ENCODE measurements around the gene ADSL.
A peak's percentile ranks its signal among the peaks of the same experiment; 100 is the strongest.

Gene ADSL

DNA sequence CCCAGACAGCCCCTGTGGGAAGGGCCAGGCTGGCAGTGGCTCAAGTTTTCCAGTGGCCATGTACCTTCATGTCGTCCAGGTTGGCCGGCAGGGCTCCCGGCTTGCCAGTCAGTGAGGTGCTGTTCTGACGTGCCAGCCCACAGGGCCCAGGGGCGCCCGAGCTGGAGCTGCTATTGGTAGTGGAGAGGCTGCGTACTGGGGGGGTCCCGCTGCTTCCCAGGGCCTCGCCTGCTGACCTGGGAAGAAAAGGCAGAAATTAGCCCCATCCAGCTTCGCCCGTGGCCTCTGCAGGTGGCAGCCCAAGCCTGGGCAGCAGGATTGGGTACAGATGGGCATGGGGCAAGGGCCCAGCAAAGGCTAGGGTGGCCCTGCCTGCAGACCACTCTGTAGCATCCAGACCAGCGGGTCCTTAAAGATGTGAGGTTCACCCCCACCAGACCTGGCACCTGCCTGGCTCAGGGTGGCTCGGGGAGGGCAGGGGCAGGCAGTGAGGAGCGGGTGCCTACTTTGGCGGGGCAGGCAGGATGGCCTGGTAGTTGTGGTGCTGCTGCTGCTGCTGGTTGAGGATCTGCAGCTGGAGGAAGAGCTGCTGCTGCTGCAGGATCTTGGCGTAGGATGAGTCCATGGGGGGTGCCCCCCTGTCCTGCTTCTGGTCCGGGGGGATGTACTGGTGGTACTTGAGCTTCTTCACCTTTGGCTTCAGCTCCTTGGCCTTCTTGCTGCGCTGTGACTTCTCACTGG is 74.2 kb downstream of the ADSL start:
- DNase-seq = no peak

DNA sequence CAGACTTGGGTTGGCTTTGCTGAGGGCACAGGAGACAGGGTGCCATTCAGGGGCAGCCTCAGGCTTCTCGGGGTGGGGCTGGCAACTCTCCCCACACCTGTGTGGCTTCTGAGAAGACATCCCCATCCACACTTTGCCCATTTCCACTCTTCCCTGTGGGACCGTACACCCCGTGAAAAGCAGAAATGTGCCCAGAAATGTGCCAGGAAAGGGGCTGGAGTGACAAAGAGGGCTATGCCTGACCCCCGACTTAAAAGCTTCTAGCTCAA is 74.7 kb downstream of the ADSL start:
- no peak for DNase-seq

DNA sequence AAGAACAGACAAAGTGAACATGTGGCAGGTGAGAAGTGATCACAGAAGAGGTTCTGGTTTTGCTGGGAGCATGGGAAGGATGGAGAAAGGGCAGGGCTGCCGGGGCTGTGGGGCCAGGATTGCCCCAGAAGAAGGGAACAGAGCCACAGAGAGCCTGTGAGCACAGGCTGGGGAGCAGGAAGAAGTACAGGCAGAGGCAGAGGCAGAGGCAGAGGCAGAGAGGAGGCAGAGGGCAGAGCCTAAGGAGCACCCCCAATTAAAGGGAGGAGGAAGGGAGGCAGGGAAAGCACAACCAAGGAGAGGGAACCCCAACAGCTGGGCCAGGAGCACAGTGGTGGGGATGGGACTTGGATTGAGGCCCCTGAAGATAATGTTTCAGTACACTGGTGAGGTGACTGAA is 75.6 kb downstream of the ADSL start:
- no peak for DNase-seq

DNA sequence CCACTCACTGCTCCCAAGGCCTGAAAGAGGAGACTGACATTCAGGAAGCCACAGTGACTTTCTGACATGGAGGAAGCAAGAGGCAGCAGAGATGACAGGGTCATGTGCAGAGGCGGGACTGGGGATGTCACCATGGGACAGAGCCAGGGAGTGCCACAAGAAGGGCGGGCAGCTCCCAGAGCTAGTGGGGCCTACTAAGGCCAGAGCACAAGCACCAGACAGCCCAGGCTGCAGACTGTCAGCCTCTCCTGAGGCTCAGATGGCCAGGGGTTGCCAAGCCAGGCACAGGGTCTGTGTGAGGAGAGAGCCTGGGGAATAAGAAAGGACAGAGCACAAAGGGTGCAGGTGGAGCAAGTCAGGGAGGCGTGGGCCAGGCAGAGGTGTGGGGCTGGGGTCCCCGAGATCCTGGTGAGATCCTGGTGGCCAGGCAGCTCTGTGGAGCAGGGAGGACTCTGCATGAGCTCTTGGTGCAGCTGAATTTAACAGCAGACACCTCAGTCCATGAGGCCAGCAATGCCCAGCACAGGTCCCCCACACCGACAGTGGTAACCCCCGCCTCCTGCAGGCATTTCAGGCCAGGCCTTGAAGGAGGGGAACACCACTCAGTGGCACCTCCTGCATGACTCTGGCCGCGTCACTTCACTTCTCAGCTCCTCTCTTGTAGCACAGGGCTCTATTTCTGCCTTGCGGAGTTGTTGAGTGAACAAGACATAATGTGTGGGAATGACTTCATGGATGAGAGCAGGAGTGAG is 76.4 kb downstream of the ADSL start:
- DNase-seq = no peak

DNA sequence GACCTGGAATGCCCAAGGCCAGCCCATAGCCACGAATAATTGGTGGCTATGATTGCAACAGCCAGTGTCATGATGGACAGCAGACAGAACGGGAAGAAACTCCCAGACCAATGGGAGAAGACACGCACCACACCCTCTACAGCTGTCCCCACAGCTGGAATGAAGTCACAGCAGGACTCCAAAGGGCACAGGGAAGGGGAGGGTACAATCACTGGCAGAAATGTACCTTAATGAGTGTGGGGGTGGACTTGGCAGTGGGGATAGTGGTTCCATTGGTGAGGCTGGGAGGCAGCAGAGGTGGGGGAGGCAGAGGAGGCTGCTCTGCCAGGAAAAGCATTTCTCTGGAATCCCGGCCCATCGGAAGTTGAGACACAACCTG is 77.0 kb downstream of the ADSL start:
- DNase-seq = no peak

DNA sequence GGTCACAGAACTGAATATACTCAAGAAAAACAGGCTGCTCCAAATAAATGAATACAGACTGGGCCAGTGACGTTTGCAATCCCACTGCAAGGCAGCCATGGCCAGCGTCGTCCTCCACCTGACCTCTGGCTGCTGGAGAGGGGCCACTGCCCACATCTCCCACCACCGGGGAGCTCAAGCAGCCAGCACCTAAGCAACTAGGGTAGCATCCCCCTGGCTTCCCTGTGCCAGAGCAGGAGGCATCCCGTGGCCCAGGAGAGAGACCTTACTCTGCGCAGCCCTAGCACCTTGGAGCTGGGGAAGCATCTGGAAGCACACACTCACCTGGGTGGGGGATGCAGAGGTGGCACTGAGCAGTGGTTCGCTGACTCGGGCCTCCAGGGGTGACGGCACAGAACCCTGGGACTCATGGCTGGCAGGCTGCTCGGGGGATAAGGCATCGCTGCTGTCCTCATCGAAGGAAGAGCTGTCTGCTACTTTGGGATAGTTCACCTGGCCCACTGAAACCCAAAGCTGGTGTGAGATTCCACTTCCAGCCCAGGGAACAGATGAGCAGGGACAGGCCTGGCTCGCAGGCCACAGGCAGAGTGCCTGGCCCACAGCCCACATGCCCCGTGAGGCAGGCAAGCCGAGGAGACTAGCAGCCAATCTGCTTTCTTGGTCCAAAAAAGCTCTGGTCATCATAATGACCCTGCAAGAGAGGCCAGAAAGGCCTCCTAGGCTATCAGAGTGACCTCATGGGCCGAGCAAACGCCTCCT is 77.8 kb downstream of the ADSL start:
- no peak for DNase-seq

DNA sequence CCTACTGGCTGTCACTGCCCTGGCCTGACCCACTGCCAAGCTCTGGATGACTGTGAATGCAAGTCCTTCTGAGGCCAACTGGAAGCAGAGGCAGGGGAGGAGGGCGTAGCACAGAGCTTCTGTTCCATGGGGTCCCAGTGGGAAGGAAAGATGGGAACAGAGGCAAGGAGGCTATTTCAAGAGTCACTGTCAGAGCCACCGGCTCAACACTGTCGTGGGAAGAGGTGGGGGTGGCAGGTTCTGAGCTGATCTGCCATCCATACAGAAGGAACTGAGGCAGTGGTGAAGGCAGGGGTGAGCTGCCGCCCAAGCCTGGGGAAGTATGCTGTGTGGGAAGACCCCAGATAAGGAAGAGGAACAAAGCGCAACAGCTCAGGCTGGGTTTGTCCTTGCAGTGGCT is 78.8 kb downstream of the ADSL start:
- no peak for DNase-seq

DNA sequence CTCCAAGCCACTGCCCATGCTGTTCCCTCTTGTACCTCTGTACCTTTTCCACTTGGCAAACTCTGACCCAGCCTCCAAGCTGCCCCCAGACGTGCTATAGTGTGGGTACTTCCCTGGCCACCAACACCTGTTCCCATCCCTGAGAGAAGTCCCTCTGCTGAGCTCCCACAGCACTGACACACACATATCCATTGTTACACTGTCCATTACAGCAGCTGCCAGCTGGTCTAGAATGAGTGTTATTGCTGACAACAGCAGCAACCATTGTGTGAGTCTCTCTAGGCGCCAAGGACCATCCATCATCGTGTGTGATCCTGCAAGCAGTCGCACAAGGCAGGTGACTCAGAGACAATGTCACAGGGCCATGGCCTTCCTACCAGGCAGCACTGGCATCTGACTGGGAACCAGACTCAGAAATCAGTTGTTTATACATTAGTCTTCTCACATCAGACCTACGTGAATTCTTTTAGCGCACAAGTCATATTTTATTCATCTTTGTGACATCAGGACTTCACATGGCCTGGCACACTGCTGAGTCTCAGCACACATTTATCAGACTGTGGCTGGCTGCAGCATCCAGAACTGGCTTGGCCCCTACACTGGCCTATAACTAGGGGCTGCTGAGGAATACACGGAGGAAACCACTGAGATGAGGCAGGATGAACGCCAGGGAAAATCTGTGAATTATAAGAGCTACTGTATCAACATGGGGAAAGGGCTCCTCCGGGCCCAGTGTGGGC is 80.5 kb downstream of the ADSL start:
- DNase-seq = peak; percentile 31

DNA sequence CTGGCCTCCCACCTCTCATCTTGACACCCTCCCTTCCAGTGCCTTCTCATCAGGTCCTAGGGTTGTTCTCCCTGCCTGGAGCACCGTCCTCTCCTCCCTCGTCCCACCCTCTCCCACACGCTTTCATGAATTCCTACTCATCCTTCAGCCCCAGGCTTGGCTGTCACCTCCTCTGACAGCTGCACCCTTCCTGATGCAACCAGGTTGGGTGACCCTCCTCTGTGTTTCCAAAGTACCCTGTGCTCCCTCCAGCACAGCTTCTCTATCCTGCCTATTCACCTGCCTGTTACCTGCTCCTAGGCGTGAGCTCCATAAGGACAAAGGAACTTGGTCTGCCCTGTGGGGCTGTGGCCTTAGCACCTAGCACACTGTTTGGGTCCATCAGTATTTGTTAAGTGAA is 82.5 kb downstream of the ADSL start:
- no peak for DNase-seq

DNA sequence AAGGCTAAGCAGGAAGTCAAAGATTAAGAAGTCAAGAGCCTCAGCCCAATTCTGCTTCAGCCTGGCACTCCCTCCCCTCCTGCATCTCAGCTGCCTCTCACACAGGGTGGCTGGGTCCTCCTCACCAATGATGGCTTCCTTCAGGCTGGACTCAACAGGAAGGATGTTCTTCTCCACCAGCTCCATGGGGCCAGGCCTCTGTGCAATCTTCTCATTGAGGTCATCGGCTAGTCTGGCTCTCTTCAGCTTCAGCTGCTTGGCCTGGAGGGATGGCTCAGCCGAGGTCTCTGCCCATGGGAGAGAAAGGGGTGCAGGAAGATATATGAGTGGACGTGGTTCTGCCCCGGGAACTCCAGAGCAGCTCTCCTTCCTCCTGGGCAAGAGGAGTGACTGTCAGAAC is 83.2 kb downstream of the ADSL start:
- DNase-seq = no peak

DNA sequence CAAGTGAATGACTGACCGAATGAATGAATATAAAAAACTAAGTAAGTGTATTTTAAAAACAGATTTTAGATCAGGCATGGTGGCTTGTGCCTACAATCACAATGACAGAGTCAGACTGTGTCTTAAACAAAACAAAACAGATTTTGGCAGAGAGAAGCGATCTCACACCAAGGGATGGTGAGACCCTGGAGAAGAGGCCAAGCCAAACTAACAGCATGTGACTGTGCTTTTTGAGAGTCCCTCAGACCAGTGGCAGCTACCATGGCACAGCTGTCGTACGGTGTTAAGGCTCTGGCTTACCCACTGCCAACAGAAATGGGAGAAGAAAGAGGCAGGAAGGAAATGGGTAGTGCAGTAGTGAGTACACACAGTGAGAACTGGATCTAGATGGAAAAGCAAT is 84.7 kb downstream of the ADSL start:
- no peak for DNase-seq

DNA sequence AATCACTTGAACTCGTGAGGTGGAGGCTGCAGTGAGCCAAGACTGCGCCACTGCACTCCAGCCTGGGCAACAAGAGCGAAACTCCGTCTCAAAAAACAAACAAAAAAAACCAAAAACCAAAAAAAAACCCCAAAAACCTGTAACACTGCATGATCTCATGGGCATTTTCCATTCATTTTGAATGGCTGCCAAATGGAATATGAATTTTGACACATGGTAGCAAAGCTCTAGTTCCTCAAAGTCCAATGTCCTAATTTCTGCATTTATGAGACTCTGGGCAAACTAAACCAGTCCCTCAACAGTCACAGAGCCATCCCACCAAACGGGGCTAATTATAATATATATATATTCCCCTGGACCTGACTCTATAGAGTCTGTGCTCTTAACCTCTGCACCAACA is 85.9 kb downstream of the ADSL start:
- no peak for DNase-seq

DNA sequence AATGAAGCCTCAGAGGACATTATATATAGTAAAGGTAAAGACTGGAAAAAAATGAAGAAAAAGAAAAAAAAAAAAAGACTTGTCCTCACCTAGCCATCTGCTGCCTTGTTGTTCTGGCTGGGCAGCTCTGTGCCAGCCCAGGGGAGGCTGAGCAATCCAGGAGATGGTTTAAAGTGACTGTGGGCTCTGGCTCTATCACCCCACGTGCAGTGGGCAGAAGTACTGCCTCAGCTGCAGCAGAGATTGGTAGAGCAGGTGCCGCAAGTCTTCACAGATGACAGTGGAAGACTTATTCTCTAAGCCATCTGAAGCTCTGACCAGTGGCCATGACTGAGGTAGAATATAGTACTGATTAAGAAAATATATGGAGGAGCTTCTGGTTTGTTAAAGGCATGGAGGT is 86.3 kb downstream of the ADSL start:
- DNase-seq = no peak

DNA sequence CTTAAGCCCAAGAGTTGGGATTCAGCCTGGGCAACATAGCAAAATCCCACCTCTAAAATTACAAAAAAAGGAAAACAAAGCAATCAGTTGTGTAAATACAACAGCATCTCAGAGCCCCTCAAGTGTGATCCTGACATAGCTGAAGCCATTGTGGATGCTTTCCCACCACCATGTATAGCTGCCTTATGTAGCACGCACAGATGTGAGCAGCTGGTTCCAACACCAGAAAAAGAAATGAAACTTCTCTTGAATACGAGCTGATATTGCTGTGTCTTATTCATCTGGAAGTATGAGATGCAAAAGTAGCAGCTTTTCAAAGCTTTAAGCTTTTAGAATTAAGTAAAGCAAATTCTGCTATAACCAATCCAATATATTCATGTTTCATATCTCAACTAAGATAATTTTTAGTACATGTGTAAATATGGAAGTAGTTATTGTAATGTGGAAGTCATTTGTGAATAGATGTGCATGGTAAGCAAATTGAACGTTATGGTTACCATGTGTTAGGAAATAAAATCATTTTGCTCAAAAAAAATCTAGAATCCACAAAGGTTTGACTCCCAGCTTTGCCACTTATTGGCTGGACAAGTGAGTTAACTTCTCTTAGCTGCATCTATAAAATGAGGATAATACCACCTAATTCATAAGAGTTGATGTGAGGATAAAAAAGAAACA is 87.3 kb downstream of the ADSL start:
- no peak for DNase-seq

DNA sequence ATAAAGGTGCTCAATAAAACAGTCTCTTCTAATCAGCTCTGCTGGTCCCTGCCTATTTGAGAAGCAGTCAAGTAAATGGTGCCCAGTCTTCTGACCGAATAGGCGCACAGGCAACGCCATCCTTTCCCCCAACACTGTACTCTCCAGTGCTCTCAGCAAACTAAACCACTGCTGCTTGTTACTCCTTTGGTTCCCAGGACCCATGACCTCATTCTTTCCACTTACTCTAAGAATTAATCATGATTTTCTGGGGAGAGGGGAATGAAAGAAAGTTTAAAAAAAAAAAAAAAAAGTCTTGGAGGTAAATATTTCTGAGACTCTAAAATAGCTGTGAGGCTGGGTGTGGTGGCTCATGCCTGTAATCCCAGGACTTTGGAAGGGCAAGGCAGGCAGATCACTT is 87.8 kb downstream of the ADSL start:
- DNase-seq = no peak

DNA sequence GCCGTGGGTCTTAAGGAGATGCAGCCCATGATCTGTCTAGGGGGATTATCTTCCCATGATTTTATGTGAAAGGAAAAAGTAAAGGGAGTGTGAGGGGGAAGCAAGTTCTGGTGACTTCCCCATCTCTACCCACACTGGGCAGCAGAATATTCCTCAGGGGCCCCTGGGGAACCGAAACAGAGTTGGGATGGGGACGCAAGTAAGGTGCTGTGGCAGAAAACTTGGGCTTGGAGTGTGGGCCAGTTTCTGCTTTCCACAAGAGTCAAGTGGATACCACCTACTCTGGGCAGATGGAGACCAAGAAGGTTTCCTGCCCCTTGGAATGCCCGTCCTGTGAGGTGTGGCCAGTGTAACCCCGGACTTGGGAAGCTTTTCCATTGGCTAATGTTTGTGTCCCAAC is 88.4 kb downstream of the ADSL start:
- DNase-seq = no peak

DNA sequence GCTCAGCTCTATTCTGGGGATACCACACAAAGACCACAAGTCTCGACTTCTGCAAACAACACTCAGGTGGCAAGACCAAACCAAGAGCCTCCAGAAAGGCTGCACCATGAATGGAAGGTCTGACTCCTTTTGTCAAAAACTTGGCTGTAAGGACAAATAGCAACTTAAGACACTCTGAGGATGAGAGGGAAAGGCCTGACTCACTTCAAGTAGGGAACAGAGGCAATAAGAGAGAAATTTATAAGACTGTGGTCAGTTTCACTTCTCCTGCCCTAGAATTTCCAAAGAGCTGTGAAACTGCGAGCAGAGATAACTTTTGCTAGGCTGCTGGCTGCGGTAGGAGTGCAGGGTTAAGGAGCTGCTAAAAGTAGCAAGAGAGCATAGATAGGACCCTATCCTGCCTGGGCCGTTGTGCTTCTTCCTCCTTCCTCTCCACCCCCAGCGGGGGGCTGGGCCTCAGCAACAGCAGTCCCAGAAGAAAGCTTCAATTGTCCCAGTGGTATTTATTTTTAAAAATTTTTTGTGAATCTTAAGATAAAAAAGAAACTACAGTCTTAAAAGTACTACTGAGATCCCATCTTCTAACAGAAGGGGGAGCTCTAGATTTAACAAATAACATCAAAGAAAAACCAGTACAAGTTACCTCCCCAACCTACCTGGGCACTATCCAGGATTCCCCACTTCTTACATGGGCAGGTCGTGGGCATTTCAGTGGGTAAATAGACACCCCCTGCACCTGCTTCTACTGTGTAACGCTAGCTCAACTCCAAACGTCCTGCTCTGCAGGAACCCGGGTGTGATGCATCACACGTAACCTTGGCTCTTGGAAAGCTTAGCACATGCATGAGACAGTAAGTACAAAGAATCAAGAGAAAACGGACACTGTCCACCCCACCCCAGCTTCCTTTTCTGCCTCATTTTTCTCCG is 90.5 kb downstream of the ADSL start:
- no peak for DNase-seq

Data from NCI-H510A (cell line).